Anterior cingulate cortex (tissue), 58 donors: ENCODE measurements around the gene GPATCH4.

Source experiments
- DNase-seq, 58 donors: peaks; one replicate each; lab custom pipeline; 2025; lab: John Stamatoyannopoulos, UW

GPATCH4 gene

DNA sequence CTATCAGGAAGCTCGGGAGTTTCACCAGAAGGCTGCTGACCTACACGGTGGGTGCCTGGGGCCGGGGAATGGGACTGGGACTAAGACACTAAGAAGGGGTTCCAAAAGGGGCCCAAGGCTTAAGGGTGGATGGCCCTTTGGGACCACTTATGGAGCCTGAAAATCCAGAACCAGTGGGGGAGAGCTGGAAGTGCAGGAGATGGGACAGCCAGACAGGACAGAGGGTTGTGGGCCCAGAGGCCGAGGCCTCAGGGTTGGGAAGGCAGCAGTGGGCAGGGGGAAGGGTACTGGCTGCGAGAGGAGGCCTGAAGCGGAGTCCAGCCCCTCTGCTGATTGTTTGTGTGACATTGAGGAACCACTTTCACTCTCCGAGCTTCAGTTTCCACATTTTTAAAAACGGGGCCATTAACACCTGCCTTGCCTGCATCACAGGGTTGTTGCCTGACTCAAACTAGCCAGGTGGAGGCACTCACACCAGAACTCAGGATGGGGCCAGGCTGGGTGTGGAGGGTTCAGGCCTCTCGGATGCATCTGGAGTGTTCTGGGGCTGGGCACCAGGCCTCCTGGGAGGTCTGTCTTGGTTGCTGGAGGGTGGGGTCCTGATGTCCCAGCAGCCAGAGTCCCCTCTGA lies 18.8 kb downstream of the GPATCH4 start:
- no peak for DNase-seq

DNA sequence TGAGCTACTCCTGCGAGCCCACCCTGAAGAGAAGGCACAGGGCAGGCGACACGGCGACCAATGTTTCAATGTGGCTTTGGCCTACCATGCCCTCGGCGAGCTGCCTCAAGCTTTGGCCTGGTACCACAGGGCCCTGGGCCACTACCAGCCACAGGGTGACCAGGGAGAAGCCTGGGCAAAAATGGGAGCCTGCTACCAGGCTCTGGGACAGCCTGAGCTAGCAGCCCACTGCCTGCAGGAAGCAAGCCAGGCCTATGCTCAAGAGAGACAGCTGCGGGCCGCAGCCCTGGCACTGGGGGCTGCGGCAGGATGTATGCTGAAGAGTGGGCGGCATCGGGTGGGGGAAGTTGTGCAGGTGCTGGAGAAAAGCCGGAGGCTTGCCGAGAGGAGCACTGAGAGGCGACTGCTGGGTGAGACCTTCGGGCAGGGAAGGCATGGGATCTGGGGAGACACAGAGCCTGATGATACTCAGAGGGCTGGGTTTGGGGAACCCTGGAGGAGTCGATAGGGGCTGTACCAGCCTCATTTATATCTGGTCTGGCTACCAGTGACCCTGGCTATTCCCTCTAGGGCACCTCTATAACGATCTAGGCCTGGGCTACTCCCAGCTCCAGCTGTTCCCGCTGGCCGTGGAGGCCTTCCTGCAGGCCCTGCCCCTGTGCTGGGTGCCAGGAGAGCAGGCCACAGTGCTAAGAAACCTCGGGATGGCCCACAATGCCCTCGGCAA lies 19.5 kb downstream of the GPATCH4 start:
- DNase-seq, result no peak

DNA sequence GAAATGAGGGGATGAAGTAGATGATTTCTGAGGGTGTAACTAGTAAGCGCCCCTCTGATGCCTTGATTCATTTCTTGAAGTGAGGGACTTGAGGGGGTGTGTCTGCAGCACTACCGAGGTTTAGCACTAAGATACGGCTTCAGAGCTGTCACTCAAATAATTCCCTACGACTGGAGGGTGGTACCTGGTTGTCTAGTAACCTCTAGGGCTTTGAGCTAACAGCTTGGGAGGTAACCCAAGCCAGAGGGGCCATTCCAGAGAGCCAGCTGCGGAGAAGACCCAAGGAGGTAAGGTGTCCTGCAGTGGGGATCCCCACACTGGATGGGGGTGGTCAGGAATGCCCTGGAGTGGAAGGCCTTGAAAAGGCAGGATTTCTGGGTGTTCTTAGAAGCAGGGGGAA lies 21.8 kb downstream of the GPATCH4 start, which contains the start of gene TTC24:
TTC24 (plus strand) TSS at position 252 of the 400 bp plus-strand sequence. CDS start 1,642 bp downstream, outside the sequence.
- DNase-seq, result no peak

DNA sequence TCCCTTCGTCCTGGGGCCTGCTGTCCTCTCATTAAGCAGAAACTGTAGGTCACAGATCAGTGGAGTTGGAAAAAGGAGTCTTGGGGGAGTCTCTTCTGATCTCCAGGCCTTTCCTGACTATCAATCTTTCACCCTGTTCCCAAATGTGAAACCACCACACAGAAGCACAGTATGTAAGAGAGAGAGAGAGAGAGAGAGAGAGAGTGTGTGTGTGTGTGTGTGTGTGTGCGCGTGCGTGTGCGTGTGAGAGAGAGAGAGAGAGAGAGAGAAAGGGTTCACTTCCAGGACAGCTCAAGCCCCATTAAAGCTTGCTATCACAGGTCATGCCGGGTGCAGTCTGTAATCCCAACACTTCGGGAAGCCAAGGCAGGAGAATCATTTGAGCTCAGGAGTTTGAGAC lies 23.2 kb downstream of the GPATCH4 start:
- DNase-seq, result no peak

DNA sequence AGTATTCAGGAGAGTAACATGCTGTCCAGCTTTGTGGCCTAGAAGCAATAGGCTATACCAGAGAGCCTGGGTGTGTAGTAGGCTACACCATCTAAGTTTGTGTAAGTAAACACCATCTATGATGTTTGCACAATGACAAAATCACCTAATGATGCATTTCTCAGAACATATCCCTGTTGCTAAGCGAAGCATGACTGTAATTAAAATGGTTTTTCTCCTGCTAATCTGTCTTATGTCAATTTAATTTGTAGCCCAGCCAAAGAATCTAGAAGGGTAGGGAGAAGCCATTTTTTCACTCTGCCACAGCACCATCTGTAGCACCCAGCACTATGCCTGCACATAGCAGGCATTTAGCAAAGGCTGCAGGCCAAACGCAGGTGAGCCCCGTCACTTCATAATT lies 23.7 kb downstream of the GPATCH4 start:
- no peak for DNase-seq

DNA sequence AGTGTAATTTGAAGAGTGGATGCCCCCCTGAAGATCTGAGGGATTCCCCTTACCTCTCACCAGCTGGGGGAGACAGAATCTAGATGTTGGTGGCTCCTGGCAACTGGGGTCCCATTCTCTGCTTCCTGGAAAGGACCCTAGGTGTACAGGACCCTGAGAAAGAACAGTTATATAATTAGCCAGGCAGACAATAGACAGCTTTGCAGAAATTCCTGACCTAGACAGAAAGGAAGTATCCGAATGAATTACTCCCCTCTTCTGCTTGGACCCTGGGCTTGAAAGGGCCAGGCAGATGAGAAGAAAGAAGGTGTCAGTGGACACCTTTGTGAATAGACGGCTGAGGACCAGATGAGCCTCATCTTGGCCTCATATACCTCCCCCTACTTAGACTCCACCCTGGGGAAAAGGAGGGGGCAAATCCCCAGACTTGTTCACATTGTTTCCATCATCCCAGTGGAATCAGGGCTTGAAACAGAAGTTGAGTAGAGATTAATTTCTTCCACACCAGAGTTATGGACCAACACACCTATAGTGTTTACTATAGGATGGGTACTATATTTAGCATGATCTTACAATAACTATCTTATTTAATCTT lies 27.1 kb downstream of the GPATCH4 start:
- DNase-seq, result no peak

DNA sequence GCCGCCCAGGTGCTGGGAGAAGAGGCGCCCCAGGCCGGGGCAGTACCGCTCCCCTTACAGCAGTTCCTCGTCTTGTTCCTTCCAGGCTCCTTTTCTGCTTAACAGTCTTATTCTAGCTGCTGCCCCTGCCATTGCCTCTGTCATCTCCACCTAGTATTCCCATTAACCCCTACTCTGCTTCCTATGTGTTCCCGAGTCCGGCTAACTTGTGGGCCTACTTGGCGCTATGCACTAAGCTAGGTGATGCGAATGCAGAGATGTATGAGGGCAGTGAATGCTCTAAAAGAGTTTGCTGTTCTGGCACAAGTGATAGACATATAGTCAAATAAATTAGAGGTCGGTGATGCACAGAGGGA lies 28.6 kb downstream of the GPATCH4 start:
- peak in 2 of 58 donors; percentile 23 to 26 for DNase-seq

DNA sequence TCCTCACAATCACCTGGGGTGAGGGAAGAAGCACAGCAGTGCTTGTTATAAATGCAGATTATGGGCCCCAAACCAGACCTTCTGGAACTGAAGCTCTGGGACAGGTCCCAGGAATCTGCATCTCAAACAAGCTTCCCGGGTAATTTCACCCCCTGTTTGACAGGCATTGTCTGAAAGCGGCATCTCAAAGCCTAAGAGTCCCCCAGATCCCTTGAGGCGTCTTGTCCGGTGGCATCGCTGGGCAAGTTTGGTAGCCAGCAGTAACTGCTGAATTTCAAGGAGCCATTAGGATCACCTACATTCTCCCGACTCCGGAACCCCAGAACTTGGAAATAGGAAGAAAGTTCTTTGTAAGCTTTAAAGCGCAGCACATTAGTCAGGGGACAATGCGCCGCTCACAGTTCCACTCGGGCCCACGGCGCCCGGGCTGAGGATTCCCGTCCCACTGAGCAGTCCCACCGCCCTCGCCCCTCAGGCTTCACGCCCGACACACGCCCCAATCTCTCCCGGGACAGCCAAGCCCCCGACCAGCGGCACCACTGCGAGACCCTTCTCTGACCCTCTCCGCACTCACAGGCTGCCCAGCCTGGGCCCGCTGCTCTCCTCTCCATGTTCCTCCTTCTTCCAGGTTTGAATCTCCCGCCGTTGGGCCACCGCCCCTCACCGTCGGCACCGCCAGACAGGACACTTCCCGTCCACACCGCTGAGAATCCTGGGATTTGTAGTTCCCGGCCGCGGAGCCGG lies 29.2 kb downstream of the GPATCH4 start, which contains the start of gene IQGAP3:
IQGAP3 (minus strand) TSS at position 647 of the 744 bp plus-strand sequence; CDS start at position 611, 36 bp downstream.
- DNase-seq, result peak in 54 of 58 donors; percentile 12 to 83 (median 58)

DNA sequence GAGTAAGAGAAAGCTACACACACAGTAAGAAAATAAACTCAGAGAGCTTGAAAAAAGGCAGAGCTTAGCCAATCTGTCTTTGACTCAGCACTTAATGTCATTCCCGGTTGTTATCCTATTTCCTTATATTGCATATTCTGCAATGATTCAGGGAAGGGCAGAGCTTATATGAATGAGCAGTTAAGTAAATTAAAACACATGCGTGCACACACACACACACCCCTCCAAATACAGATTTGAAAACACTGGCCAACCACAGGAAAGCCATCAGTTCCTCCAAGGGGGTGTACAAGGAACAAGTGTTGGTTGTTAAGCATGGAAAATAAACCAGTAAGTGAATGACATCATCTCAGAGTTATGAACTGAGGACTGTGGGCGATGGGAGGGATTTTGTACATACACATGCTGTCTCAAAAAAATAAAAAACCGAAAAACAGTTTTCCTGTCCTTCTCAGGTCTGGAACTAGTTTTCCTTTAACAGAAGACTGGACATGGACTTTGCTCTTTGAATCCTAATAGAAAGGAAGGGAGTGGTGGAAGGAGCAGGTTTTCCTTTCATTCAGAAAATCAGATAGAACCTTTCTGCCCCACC lies 29.9 kb downstream of the GPATCH4 start:
- no peak for DNase-seq

DNA sequence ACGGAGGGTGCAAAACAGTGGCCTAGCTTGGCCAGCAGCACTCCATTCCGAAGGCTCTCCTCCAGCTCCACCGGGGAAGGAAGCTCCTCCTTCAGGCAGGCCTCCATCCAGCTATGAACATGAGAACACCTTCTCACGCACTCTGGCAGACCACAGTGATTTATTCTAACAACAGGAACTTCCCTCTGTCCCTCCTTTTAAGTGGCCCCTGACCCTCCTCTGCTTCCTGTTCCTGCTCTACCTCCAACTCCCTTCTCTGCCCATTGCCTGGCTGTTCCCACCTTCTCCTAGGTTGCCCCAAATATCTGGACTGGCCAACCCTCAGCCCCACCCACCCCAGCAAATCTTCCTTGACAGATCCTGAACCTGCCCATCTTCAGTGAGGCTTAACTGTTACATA lies 34.8 kb downstream of the GPATCH4 start:
- no peak for DNase-seq

DNA sequence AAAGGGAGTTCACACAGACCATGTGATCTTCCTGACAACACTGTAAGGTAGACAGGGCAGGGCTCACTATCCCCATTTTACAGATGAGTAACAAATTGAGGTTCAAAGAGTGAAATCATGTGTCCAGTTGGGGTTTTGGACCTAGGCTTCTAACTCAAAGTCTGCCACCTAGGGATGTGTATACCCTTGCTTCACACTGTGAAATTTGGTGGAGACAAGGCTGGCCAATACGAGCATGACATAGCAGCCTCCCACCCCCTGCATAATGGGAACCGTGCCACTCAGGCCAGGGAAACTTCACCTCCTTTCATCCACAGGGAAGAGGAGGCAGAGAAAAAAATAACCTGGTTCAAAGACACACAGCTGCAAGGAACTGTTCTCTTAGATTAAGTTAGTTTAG lies 35.8 kb downstream of the GPATCH4 start:
- DNase-seq, result no peak

DNA sequence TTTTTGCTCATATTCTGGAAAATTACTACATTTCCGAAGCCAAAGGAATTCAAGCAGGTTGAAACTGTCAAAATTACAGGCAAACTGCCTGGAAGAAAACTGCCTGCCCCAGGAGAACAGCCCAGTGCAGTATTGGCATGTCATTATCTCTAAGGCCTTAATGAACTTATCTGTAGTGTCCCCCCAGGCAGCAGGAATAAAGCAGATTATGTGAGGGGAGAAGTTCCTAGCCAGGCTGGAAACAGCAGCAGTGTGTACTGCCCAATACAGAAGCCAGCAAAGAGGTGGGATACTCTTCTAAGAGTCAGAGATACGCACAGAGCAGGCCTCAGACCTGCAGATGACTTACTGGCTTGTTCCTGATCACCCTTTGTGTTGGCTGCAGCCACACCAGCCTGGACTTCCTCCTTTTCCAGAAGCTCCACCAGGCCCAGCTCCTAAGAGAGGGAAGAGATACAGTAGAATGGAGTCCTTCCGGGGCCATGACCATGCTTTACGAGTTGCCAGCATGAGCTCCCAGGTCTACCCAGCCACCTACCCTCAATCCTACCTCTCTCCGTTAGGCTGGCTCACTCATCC lies 40.6 kb downstream of the GPATCH4 start:
- no peak for DNase-seq

DNA sequence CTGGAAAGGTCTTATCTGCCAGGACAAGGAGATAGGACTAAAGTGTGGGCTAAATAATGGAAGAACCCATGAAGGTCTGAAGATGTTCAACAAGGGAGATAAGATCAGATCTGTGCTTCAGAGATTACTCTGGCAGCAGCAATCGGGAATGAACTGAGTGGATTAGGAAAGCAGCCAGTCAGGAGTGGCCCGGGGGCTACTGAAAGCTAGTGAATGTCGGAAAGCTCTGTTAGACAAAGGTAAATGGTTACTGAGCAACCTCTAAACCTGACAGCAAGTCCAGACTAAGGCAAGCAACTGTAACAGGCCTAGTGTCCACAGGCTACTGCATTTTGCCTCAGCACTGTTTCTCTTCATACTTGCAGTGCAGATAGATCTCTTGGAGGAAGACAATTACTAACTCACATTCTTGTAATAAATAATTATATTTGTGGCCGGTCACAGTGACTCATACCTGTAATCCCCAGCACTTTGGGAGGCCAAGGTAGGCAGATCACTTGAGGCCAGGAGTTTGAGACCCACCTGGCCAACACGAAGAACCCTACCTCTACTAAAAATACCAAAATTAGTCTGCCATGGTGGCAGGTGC lies 41.4 kb downstream of the GPATCH4 start:
- no peak for DNase-seq

DNA sequence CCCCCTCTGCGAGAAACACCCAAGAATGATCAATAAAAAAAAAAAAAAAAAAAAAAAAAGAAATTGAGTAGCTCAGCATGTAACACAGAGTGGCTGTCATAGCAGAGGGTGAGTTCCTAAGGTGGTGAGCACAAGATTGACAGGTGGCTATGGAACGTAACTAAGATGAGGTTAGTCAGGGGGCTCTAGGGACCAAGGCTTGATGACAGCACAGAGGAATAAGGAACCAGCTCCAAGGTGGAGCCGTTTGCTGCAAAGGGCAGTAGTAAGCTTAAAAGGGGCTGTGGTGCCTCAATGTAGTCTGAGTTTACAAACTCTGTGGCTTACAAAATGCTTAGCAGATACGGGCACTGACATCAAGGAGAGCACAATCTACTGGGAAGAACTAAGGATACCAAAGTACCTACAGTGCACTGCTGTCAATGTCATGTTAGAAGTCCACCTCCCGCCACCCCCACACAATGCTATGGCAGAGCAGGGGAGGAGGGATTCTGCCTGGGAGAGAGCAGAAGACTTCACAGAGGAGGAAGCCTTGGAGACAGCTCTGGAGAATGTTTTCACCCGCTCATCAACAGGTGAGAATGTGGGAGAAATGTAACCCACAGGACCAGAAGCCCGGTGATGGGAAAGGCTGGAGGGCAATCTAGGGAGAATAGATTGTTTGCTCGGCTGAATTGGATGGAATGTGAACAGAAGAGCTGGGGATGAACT lies 42.0 kb downstream of the GPATCH4 start:
- DNase-seq, result no peak

DNA sequence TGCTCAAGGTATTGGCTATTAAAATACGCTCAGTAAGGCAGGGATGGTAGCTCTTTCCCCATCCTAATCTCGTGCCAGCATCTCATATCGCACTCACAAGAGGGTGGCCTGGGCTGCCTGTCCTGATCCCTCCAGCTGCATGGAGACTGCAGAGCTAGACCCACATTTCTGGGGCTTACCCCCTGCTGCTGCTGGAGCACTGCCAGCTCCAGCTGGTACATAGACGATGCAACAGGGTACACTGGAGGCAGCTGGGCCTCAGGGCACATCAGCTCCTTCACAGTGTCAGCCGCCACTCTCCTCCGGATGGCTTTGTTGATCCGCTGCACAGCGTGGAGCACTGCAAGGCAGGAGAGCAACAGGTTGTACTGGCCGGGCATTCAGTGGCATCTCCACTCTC lies 44.9 kb downstream of the GPATCH4 start:
- DNase-seq, result no peak

DNA sequence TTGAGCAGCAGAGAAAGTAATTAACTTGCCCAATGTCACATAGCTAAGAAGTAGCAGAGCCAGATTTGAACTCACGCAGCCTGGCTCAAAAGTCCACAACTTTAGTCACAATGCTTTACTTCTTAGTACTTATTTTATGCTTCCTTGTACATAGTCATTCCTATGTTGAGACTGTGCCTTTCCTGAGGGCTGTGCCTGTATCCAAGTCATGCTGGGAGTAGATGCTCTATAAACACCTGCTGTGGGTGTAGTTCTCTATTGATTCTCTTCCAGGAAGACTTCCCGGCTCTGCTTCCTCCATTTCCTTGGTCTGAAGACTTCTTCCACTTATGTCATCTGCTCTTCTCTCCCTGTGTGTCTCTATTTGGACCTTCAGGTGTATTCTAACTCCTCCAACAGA lies 45.6 kb downstream of the GPATCH4 start:
- no peak for DNase-seq

DNA sequence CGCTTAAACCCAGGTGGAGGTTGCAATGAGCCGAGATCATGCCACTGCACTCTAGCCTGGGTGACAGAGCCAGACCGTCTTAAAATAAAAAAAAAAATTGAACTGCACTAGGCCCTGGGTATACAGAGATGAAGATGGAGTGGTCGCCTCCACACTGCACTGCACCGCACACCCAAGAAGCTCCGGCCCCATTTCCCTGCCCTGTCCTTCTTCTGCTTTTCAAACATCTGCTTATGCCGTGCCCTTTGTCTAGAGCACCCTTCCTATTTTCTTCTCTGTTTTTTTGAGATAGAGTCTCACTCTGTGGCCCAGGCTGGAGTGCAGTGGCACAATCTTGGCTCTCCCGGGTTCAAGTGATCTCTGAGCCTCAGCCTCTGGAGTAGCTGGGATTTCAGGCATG lies 46.3 kb downstream of the GPATCH4 start:
- DNase-seq, result no peak

DNA sequence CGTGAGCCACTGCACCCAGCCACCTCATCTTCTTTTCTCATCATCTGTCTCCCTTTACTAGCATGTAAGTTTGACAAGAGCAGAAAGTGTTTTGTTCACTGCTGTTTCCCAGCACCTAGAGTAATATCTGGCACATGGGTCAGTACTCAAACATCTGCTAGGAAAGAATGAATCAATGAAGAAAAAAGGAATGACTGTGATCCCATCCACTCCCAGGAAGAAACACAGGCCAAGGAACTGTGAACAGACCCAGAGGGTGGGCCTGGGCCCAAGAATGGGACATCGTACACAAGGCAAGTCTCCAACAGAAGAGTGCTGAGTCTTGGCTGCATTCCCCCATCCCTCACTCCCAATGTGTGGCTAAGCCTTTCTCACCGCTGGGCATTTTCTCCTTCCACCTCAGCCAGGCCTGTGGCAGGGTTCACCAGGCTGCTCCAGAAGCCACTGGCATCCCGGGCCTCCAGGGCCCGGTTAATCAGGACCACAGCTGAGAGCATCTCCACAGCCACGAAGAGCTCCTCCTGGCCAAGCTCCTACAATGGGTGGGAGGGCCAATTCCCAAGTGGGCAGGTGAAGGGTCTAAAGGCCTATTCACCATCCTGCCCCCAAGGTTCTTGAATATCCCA lies 47.3 kb downstream of the GPATCH4 start:
- DNase-seq, result no peak

DNA sequence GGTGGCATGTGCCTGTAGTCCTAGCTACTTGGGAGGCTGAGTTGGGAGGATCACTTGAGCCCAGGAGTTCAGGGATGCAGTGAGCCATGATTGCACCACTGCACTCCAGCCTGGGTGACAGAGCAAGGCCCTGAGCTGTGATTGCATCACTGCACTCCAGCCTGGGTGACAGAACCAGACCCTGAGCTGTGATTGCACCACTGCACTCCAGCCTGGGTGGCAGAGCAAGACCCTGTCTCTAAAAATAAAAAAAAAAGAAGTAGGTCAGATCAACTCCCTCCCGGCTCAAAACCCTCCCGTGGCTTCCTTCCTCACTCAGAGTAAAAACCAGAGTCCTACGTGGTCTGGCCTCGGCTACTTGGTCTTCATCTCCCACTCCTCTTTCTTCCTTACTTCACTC lies 48.3 kb downstream of the GPATCH4 start:
- peak in 21 of 58 donors; percentile 5 to 39 (median 22) for DNase-seq
